ENCODE measurements around the gene SS18L1.

SS18L1 gene

DNA sequence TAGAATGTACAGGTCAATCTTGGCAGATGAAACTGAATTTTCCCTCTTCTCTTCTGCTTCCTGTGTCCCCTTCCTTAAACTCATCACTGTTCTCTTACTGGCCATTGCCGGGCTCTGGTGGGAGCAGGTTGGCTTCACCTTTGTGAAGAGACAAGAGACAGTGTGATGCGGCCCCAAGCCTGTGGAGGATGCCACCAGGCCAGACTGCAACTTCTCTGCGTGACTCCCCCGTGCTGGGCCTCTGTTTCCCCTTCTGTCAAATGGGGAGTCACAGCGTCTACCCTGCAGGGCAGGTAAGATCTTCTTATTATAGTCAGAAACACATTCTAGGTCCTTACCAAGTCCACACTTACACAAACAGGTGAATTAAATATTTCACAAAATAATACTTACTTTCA, 23.2 kb upstream of the SS18L1 start:
- DNase-seq (ENCODE audit: low spot score): no peak
- in situ Hi-C loops (cut with MboI; ENCODE audit: low sequenced_read_pairs, unreplicated experiment): no loop called here
- TF ChIP-seq, protein P1, sequence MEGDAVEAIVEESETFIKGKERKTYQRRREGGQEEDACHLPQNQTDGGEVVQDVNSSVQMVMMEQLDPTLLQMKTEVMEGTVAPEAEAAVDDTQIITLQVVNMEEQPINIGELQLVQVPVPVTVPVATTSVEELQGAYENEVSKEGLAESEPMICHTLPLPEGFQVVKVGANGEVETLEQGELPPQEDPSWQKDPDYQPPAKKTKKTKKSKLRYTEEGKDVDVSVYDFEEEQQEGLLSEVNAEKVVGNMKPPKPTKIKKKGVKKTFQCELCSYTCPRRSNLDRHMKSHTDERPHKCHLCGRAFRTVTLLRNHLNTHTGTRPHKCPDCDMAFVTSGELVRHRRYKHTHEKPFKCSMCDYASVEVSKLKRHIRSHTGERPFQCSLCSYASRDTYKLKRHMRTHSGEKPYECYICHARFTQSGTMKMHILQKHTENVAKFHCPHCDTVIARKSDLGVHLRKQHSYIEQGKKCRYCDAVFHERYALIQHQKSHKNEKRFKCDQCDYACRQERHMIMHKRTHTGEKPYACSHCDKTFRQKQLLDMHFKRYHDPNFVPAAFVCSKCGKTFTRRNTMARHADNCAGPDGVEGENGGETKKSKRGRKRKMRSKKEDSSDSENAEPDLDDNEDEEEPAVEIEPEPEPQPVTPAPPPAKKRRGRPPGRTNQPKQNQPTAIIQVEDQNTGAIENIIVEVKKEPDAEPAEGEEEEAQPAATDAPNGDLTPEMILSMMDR (IDR thresholded peaks at IDR 0.05; ENCODE audit: borderline replicate concordance, control extremely low read depth, extremely low read depth, insufficient read depth, missing control alignments): no peak

DNA sequence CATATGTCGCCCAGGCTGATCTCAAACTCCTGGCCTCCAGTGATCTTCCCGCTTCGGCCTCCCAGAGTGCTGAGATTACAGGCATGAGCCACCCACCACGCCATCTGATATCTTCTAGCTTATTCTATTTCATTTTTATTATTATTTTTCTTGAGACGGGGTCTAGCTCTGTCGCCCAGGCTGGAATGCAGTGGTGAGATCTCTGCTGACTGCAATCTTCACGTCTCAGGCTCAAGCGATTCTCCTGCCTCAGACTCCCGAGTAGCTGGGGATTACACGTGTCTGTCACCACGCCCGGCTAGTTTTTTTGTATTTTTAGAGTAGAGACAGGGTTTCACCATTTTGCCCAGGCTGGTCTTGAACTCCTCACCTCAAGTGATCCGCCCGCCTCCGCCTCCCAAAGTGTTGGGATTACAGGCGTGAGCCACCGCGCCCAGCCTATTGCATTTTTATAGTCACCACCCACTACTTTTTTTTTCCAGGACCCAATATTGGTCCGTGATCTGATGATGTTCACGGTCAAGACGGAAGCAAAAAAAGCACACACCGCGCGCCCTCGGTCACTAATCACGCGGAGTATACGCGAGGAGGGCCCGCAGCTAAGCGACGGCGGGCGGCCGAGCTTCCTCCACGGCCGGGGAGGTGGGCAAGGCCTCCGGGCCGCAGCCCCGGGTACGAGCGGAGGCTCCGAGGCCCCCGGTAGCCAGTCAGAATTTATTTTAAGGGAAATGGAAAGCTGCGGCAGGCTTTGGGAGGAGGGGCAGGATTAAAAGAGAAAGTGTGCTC, 22.4 kb upstream of the SS18L1 start:
- in situ Hi-C loops (cut with MboI; ENCODE audit: low sequenced_read_pairs, unreplicated experiment): no loop called here
- TF ChIP-seq, protein P1 (IDR thresholded peaks at IDR 0.05; ENCODE audit: borderline replicate concordance, control extremely low read depth, extremely low read depth, insufficient read depth, missing control alignments): no peak
- no peak for DNase-seq (ENCODE audit: low spot score)

DNA sequence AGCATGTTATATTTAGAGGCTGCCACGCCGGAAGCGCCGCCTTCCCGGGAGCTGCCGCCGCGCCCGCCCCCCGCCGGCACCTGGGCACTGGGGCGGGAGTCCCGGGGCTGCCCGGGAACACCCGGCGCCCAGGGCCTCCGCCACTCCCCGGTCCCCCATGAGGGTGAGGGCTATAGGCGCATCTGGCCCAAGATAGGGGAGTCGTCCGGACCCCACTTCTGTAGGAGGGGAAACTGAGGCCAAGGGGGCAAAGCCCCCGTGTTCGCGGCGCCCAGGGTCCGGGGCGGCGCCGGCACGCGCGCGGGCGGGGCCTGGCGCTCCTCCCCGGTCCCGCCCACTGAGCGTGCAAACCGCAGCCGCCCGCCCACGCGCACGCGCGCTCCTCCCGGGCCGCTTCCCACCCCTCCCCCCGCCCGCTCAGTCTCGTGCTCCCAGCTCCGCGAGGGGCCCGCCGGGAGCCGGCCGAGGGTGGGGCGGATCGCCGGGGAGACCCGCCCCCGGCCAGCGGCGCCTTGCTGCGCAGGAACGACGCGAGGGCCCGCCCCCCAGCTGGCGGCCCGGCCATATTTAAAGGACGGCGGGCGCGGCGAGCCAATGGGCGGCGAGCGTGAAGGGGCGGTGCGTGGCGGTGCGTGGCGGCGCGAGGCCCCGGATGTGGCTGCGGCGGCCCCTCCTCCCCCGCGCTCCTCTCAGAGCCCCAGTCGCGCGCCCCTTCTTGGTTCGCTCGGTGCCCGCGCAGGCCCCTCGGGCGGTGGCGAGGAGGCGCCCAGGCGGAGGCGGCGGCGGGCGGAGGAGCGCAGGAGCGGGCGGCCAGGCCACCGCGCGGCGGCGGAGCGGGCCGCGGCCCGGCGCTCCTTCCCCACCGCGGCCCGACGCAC, 21.6 kb upstream of the SS18L1 start, which contains the start of gene LSM14B:
LSM14B (plus strand) TSS at position 700 of the 878 bp plus-strand sequence. CDS start 192 bp downstream, outside the sequence.
- TF ChIP-seq, protein P1 (IDR thresholded peaks at IDR 0.05; ENCODE audit: borderline replicate concordance, control extremely low read depth, extremely low read depth, insufficient read depth, missing control alignments): no peak
- DNase-seq (ENCODE audit: low spot score): peak; percentile 99
- in situ Hi-C loops (cut with MboI; ENCODE audit: low sequenced_read_pairs, unreplicated experiment): no loop called here

DNA sequence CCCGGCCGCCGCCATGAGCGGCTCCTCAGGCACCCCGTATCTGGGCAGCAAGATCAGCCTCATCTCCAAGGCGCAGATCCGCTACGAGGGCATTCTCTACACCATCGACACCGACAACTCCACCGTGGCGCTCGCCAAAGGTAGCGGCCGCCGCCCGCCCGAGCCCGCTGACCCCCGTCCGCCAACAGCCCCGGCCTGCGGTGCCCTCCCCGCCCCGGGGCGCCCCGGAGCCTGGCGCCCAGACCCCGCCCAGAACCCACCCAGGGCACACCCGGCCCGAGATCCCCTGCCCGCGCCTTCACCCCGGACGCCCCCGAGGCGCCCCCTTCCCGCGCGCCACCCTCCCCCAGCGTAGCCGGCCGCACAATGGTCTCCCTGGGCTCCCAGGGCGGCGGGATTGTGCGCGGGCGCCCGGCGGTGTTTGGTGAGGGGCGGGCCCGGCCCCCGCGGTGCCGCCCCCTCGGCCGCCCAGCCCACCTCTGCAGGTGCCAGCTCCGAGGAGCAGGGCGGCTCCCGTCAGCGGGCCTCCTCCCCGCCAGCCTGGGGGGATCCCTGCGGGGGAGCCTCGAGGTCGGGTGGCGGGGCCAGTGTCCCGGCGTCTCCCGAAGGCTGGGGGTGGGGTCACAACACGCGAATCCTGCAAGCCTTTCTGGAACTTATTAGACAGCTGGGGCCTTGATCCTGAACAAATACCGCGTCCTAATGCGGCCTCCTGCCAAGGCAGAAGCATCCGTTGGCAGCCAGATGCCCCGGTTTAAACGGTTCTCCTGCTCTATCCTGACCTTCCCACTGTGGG, 20.7 kb upstream of the SS18L1 start:
- TF ChIP-seq, protein P1 (IDR thresholded peaks at IDR 0.05; ENCODE audit: borderline replicate concordance, control extremely low read depth, extremely low read depth, insufficient read depth, missing control alignments): no peak
- in situ Hi-C loops (cut with MboI; ENCODE audit: low sequenced_read_pairs, unreplicated experiment): no loop called here
- peak; percentile 58 for DNase-seq (ENCODE audit: low spot score)

DNA sequence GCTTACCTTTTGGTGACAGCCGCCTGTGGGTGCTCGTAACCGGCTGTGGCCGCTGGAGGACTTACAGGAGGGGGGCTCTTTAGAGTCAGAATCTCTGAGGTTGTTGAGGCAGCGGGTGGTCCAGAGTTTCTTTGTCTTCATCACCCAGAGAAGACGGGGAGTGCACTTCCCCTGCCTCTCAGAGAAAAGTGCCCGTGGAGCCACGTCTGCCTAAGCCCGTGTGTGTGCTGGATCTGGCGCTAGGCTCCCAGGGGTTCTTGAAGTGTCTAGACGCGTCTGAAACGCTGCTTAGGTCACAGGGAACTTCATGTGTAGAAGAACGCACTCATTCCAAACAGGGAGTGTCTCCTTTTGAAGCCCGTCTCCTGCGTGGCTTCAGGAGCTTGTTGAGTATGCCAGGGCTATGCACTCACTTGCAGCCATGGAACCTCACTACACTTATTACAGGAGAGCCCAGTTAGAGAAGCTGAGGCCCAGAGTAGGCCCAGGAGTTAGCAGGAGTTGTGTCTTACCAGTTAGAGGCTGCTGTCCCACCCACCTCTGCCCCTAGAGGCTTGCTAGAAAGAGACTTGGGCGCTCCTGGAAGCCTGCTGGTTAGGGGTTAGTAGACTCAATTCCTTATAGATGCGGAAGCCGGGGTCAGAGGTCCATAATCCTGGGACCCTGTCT, 20.0 kb upstream of the SS18L1 start:
- TF ChIP-seq, protein P1 (IDR thresholded peaks at IDR 0.05; ENCODE audit: borderline replicate concordance, control extremely low read depth, extremely low read depth, insufficient read depth, missing control alignments): no peak
- no peak for DNase-seq (ENCODE audit: low spot score)
- in situ Hi-C loops (cut with MboI; ENCODE audit: low sequenced_read_pairs, unreplicated experiment): no loop called here

Measured in GM13976 (cell line).